ENCODE results near the gene PKP1. TPM values are rescaled to one million over a fixed set of nuclear protein-coding genes. Genes with fewer than 3 reads are reported as not detected.

The PKP1 gene
- polyA plus RNA-seq, 1 donor (not counting 4 experiments of a cell fraction or from before 2014, with no cell fraction given): 169 TPM

GRCh38 chr1:201266774-201267173, 16.5 kb upstream of the PKP1 start:
- H3K9me3 ChIP-seq (ENCODE audit: control insufficient read depth, low read depth, low read length): no peaks in the 10 kb centered on the region
- peak overlapping the region; percentile 80 for H3K27ac ChIP-seq (ENCODE audit: control insufficient read depth, insufficient read depth, low read length)
- no peaks in the 10 kb centered on the region for H3K36me3 ChIP-seq (ENCODE audit: control insufficient read depth in 2 of 2, extremely low read depth in 1 of 2, insufficient read depth in 2 of 2, low read length in 2 of 2)
- H3K9me1 ChIP-seq (ENCODE audit: control insufficient read depth, extremely low read depth, insufficient read depth, low read length): no peaks in the 10 kb centered on the region
- TF ChIP-seq, protein P1, sequence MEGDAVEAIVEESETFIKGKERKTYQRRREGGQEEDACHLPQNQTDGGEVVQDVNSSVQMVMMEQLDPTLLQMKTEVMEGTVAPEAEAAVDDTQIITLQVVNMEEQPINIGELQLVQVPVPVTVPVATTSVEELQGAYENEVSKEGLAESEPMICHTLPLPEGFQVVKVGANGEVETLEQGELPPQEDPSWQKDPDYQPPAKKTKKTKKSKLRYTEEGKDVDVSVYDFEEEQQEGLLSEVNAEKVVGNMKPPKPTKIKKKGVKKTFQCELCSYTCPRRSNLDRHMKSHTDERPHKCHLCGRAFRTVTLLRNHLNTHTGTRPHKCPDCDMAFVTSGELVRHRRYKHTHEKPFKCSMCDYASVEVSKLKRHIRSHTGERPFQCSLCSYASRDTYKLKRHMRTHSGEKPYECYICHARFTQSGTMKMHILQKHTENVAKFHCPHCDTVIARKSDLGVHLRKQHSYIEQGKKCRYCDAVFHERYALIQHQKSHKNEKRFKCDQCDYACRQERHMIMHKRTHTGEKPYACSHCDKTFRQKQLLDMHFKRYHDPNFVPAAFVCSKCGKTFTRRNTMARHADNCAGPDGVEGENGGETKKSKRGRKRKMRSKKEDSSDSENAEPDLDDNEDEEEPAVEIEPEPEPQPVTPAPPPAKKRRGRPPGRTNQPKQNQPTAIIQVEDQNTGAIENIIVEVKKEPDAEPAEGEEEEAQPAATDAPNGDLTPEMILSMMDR (optimal IDR thresholded peaks at IDR 0.05 in 1 of 3, IDR thresholded peaks at IDR 0.05 in 1 of 3, conservative IDR thresholded peaks at IDR 0.05 in 1 of 3; ENCODE audit: extremely low read depth in 1 of 3, insufficient read depth in 2 of 3, low read length in 3 of 3): no peak
- TF ChIP-seq EZH2 (IDR thresholded peaks at IDR 0.05; ENCODE audit: low read length): no peak
- no peaks in the 10 kb centered on the region for H3K27me3 ChIP-seq (ENCODE audit: control insufficient read depth, extremely low read depth, insufficient read depth, low read length)
- no peak overlapping the region for H2AFZ ChIP-seq (ENCODE audit: control insufficient read depth, low read length)
- H3K4me1 ChIP-seq (ENCODE audit: control insufficient read depth, extremely low read depth, insufficient read depth, low read length): peaks cover 51% of the 10 kb centered on the region
- FAIRE-seq: peak; percentile 94
- peak; percentile 93 for DNase-seq (ENCODE audit: low read depth, low spot score)
- H3K4me3 ChIP-seq (ENCODE audit: control insufficient read depth in 2 of 3, extremely low read depth in 1 of 3, insufficient read depth in 2 of 3, low read depth in 1 of 3, low read length in 3 of 3): peak overlapping the region in 1 of 3 experiments; percentile 39
- H3K4me2 ChIP-seq (ENCODE audit: control insufficient read depth, extremely low read depth, insufficient read depth, low read depth, low read length): peak overlapping the region; percentile 55
- no peaks in the 10 kb centered on the region for H4K20me1 ChIP-seq (ENCODE audit: control insufficient read depth, extremely low read depth, insufficient read depth, low read length)
- dilution Hi-C loops (cut with MboI; ENCODE audit: extremely low pct_ligation_motif_present, low sequenced_read_pairs): no loop called here
- H3K9ac ChIP-seq (ENCODE audit: control insufficient read depth, extremely low read depth, insufficient read depth, low read length): peak overlapping the region; percentile 57
- no peaks in the 10 kb centered on the region for H3K79me2 ChIP-seq (ENCODE audit: control insufficient read depth, insufficient read depth, low read length)

DNA sequence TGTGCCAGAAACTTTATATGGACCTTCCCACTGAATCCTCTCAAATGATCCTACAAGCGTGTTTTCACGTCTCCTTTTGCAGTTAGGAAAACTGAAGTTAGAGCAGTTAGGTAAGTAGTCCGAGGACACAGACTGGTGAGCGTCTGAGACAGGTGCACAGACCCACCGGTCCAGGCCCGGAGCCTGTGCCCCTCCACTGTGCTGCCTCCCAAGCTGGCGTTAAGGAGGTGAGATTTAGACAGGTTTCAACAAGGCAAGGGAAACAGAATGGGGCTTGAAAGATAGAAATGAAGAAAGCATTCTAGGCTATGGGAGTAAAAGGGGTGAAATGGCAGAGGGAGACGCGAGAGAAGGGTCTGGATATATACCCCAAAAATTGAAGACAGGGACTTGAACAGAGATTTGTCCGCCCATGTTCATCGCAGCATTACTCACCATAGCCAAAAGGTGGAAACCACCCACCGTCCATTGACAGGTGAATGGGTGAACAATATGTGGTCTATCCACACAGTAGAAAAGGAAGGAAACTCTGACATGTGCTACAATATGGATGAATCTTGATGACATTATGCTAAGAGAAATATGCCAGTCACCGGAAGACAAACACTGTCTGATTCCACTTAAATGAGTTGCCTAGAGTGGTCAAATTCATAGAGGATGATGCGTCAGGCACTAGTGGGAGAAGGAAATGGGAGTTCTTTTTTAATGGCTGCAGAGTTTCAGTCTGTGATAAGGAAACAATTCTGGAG, 15.7 kb upstream of the PKP1 start:
- peak overlapping the region; percentile 57 for H3K9ac ChIP-seq (ENCODE audit: control insufficient read depth, extremely low read depth, insufficient read depth, low read length)
- H3K36me3 ChIP-seq (ENCODE audit: control insufficient read depth in 2 of 2, extremely low read depth in 1 of 2, insufficient read depth in 2 of 2, low read length in 2 of 2): no peaks in the 10 kb centered on the region
- no peaks in the 10 kb centered on the region for H3K9me1 ChIP-seq (ENCODE audit: control insufficient read depth, extremely low read depth, insufficient read depth, low read length)
- H3K27ac ChIP-seq (ENCODE audit: control insufficient read depth, insufficient read depth, low read length): peak overlapping the region; percentile 80
- TF ChIP-seq, protein P1 (optimal IDR thresholded peaks at IDR 0.05 in 1 of 3, IDR thresholded peaks at IDR 0.05 in 1 of 3, conservative IDR thresholded peaks at IDR 0.05 in 1 of 3; ENCODE audit: extremely low read depth in 1 of 3, insufficient read depth in 2 of 3, low read length in 3 of 3): peak in 2 of 3 experiments; percentile 29 to 58
- TF ChIP-seq EZH2 (IDR thresholded peaks at IDR 0.05; ENCODE audit: low read length): no peak
- DNase-seq (ENCODE audit: low read depth, low spot score) (no peak), FAIRE-seq (peak; percentile 93)
- H2AFZ ChIP-seq (ENCODE audit: control insufficient read depth, low read length): no peak overlapping the region
- H3K79me2 ChIP-seq (ENCODE audit: control insufficient read depth, insufficient read depth, low read length): no peaks in the 10 kb centered on the region
- H3K4me1 ChIP-seq (ENCODE audit: control insufficient read depth, extremely low read depth, insufficient read depth, low read length): peaks cover 50% of the 10 kb centered on the region
- peak overlapping the region; percentile 55 for H3K4me2 ChIP-seq (ENCODE audit: control insufficient read depth, extremely low read depth, insufficient read depth, low read depth, low read length)
- no peaks in the 10 kb centered on the region for H3K9me3 ChIP-seq (ENCODE audit: control insufficient read depth, low read depth, low read length)
- dilution Hi-C loops (cut with MboI; ENCODE audit: extremely low pct_ligation_motif_present, low sequenced_read_pairs): no loop called here
- H3K27me3 ChIP-seq (ENCODE audit: control insufficient read depth, extremely low read depth, insufficient read depth, low read length): no peaks in the 10 kb centered on the region
- no peak overlapping the region for H3K4me3 ChIP-seq (ENCODE audit: control insufficient read depth in 2 of 3, extremely low read depth in 1 of 3, insufficient read depth in 2 of 3, low read depth in 1 of 3, low read length in 3 of 3)
- no peaks in the 10 kb centered on the region for H4K20me1 ChIP-seq (ENCODE audit: control insufficient read depth, extremely low read depth, insufficient read depth, low read length)
